HUES64 (cell line): ENCODE results near the gene BANP.
"Not testable (repeated sequence)": the region's sequence is repeated elsewhere in the genome, so short reads cannot be mapped to it uniquely, and the experiment has no call there.

Source experiments
- H3K27ac ChIP-seq: 2 replicates; pipeline ENCODE4 v1.7.0; 2013; ENCODE audit warnings: low read depth, low read length, inconsistent platforms
- H3K27me3 ChIP-seq: 2 replicates; pipeline ENCODE4 v1.6.1; 2013; ENCODE audit warnings: mild to moderate bottlenecking, low read length; ENCODE audit not compliant: insufficient read depth
- H3K36me3 ChIP-seq: 2 replicates; pipeline ENCODE4 v1.6.1; 2013; ENCODE audit warnings: mild to moderate bottlenecking, low read length; ENCODE audit not compliant: insufficient read depth
- H3K4me1 ChIP-seq: 2 replicates; pipeline ENCODE4 v1.6.1; 2013; ENCODE audit warnings: mild to moderate bottlenecking, low read length, moderate library complexity; ENCODE audit not compliant: insufficient read depth
- H3K4me3 ChIP-seq: 2 replicates; pipeline ENCODE4 v1.5.1; 2013; ENCODE audit warnings: mild to moderate bottlenecking, low read length, moderate library complexity
- H3K9ac ChIP-seq: 2 replicates; pipeline ENCODE4 v1.6.1; 2013; ENCODE audit warnings: mild to moderate bottlenecking, low read depth, low read length
- H3K9me3 ChIP-seq: 2 replicates; pipeline ENCODE4 v1.6.1; 2013; ENCODE audit warnings: low read depth, low read length; ENCODE audit not compliant: insufficient read depth
- WGBS: fragments of 150-250, 120-280 bp; methylation state at CpG from one replicate; pipeline ENCODE4 v1.1.7; 2013; ENCODE audit warnings: missing lambda C conversion rate; 5-methylcytosine and 5-hydroxymethylcytosine counted together

Gene BANP

DNA sequence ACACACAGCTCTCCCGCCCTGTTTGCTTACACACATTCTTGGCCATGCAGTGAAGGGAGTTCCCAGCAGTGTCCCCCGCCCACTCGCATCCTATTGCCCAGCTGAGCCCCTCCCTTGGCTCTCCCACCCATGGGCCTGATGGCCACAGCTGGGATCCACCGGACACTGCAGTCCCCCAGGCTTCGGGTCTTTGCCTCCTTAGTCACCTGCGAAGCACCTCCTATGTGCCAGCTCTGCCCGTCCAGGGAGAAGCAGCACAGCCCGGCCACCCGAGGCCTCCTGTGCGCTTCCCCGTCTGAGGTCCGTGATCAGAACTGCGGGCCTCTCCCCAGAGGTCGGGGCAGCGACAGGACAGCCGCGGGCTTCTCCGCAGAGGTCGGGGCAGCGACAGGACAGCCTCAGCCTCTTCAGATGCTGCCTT is 136.9 kb downstream of the BANP start:
- 84% methylated on average over 20 of the region's 20 CpGs for WGBS
- Histone ChIP-seq H3K9ac (no peak overlapping the region), H3K36me3 (no peaks in the 10 kb centered on the region)

DNA sequence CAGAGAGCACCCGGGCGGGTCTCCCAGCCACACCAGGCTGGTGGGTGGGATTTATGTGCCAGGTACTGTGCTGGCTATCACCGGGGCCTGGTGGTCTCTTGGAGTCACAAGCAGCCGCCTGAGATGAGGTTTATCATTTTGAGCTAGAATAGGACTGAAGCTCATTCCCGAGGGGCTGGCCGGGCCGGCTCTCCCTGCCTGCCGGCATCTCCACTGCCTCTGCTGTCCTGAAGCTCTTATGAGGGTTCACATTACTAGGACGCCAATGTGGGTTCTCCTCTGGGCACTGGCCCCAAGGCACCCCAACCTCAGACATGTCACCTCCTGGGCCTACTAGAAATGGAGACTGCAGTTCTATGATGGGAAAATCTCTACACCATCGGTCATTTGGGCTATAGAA is 137.4 kb downstream of the BANP start:
- H3K27me3 ChIP-seq, H3K4me1 ChIP-seq, H3K36me3 ChIP-seq, H3K9ac ChIP-seq, H3K4me3 ChIP-seq, H3K27ac ChIP-seq, H3K9me3 ChIP-seq: not testable (repeated sequence)
- whole genome bisulfite sequencing, result 85% methylated on average over 9 of the region's 10 CpGs

More for the DNA sequence above, 136.9 kb downstream of the BANP start:
- no peak overlapping the region for H3K4me3 ChIP-seq
- H3K4me1 ChIP-seq, result no peaks in the 10 kb centered on the region
- H3K9me3 ChIP-seq, result no peaks in the 10 kb centered on the region
- no peak overlapping the region for H3K27ac ChIP-seq
- H3K27me3 ChIP-seq, result no peaks in the 10 kb centered on the region

- H3K27me3 ChIP-seq, H3K36me3 ChIP-seq, H3K4me3 ChIP-seq, H3K9me3 ChIP-seq, H3K4me1 ChIP-seq, H3K9ac ChIP-seq, H3K27ac ChIP-seq: not testable (repeated sequence)
- 95% methylated on average over 15 of the region's 15 CpGs for WGBS
These were observed 137.8 kb downstream of the BANP start for GRCh38 chr16:88089071-88089470.

DNA sequence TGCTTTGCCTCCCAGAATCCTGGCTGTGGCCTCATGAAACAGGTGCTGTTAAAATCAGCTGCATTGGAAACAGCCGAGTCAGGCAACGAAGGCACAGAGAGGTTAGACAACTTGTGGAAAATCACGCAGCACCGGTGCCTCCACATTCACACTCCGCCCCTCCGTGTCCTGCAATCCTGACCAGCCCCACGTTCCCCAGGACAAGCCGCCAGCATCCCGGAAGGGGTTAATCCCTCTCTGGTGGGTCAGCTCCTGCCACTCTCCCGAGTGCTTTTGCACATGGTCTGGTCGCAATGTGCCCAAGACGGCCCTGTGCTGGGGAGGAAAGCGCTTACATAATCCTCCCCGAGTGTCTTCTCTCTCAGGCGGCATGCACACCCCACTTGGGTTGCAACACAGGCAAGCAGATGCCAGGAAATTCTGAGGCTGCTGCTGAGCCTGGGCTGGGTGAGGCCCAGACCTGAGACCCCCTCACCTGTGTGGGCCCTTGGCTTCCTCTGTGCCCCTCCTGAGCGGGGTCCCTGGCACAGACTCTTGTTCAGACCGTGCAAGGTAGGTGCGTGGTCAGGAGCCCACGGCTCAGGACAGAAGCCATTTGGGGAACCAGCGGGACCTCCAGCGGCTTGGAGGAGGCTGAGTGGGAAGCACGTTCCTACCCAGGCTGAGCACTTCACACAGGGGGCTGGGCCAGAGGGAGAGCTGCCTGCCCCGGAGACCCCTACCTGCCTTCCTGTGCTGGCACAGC is 138.6 kb downstream of the BANP start:
- not testable (repeated sequence) for H3K27ac ChIP-seq, H3K27me3 ChIP-seq, H3K36me3 ChIP-seq, H3K4me1 ChIP-seq, H3K4me3 ChIP-seq, H3K9ac ChIP-seq, H3K9me3 ChIP-seq
- WGBS, result 89% methylated on average over 23 of the region's 23 CpGs

GRCh38 chr16:88090377-88091175 is 139.3 kb downstream of the BANP start:
- H3K9ac ChIP-seq, H3K36me3 ChIP-seq, H3K4me3 ChIP-seq, H3K4me1 ChIP-seq, H3K27ac ChIP-seq, H3K27me3 ChIP-seq, H3K9me3 ChIP-seq: not testable (repeated sequence)
- 62% methylated on average over 21 of the region's 38 CpGs for WGBS

GRCh38 chr16:88091221-88091971 is 140.2 kb downstream of the BANP start:
- not testable (repeated sequence) for H3K36me3 ChIP-seq, H3K4me3 ChIP-seq, H3K9ac ChIP-seq, H3K27ac ChIP-seq, H3K4me1 ChIP-seq, H3K27me3 ChIP-seq, H3K9me3 ChIP-seq
- 74% methylated on average over 31 of the region's 35 CpGs for WGBS

GRCh38 chr16:88091972-88092302 is 140.7 kb downstream of the BANP start:
- WGBS, result 51% methylated on average over 7 of the region's 9 CpGs
- not testable (repeated sequence) for H3K9me3 ChIP-seq, H3K9ac ChIP-seq, H3K27me3 ChIP-seq, H3K36me3 ChIP-seq, H3K4me3 ChIP-seq, H3K4me1 ChIP-seq, H3K27ac ChIP-seq

- not testable (repeated sequence) for H3K9ac ChIP-seq, H3K27ac ChIP-seq, H3K27me3 ChIP-seq, H3K9me3 ChIP-seq, H3K4me1 ChIP-seq, H3K4me3 ChIP-seq, H3K36me3 ChIP-seq
- 91% methylated on average over 18 of the region's 34 CpGs for WGBS
These were observed 141.7 kb downstream of the BANP start for GRCh38 chr16:88092791-88093555.

- H3K9me3 ChIP-seq, H3K9ac ChIP-seq, H3K27me3 ChIP-seq, H3K4me3 ChIP-seq, H3K4me1 ChIP-seq, H3K27ac ChIP-seq, H3K36me3 ChIP-seq: not testable (repeated sequence)
- WGBS, result 88% methylated on average over 22 of the region's 25 CpGs
These were observed 142.5 kb downstream of the BANP start for GRCh38 chr16:88093556-88094252.

GRCh38 chr16:88094253-88094575 is 143.0 kb downstream of the BANP start:
- not testable (repeated sequence) for H3K9ac ChIP-seq, H3K9me3 ChIP-seq, H3K36me3 ChIP-seq, H3K4me1 ChIP-seq, H3K27me3 ChIP-seq, H3K27ac ChIP-seq, H3K4me3 ChIP-seq
- whole genome bisulfite sequencing, result 94% methylated on average over 17 of the region's 17 CpGs
